KMS-11 (cell line): Measurements from ENCODE around the gene PGBD5.

ENCODE experiments used
- H2AFZ ChIP-seq: fragments of 200-600 bp; sonication (generic); 2 replicates; pipeline ENCODE4 v1.6.1; 2016; ENCODE audit warnings: antibody characterized with exemption, mixed run types, low read depth
- H3K27ac ChIP-seq: fragments of 200-600 bp; sonication (generic); 2 replicates; pipeline ENCODE4 v1.6.1; 2016; ENCODE audit warnings: mild to moderate bottlenecking, mixed run types
- H3K27me3 ChIP-seq: fragments of 200-600 bp; sonication (generic); 2 replicates; pipeline ENCODE4 v1.6.1; 2017; ENCODE audit warnings: mild to moderate bottlenecking, low read depth, mixed run types, moderate library complexity; ENCODE audit not compliant: insufficient read depth
- H3K36me3 ChIP-seq: fragments of 200-600 bp; sonication (generic); 2 replicates; pipeline ENCODE4 v1.6.1; 2017; ENCODE audit warnings: mild to moderate bottlenecking, mixed run types; ENCODE audit not compliant: insufficient read depth
- H3K4me1 ChIP-seq: fragments of 200-600 bp; sonication (generic); 2 replicates; pipeline ENCODE4 v1.6.1; 2016; ENCODE audit warnings: mild to moderate bottlenecking, low read depth, mixed run types; ENCODE audit not compliant: poor library complexity, severe bottlenecking
- H3K4me2 ChIP-seq: fragments of 200-600 bp; sonication (generic); 2 replicates; pipeline ENCODE4 v1.7.0; 2016; ENCODE audit warnings: mild to moderate bottlenecking, mixed run types
- H3K4me3 ChIP-seq: fragments of 200-600 bp; sonication (generic); IDR thresholded peaks from 2 replicates; pipeline ENCODE4 v1.6.1; 2017; ENCODE audit warnings: low read depth, low read length, mixed read lengths; ENCODE audit not compliant: insufficient read depth
- H3K79me2 ChIP-seq: fragments of 200-600 bp; sonication (generic); 2 replicates; pipeline ENCODE4 v1.6.1; 2016; ENCODE audit warnings: low read depth, mixed run types; ENCODE audit not compliant: insufficient read depth
- H3K9ac ChIP-seq: fragments of 200-600 bp; sonication (generic); 2 replicates; pipeline ENCODE4 v1.6.1; 2016; ENCODE audit warnings: mild to moderate bottlenecking, mixed run types
- H4K20me1 ChIP-seq: fragments of 200-600 bp; sonication (generic); 2 replicates; pipeline ENCODE4 v1.6.1; 2016; ENCODE audit warnings: mild to moderate bottlenecking, mixed run types; ENCODE audit not compliant: insufficient read depth
- TF ChIP-seq, protein P1 (sequence below): fragments of 200-600 bp; sonication (generic); conservative IDR thresholded peaks from 2 replicates; pipeline ENCODE4 v1.6.1; 2017; ENCODE audit warnings: low read depth, mild to moderate bottlenecking, antibody characterized with exemption, low read length, moderate library complexity, mixed read lengths

PGBD5 gene

DNA sequence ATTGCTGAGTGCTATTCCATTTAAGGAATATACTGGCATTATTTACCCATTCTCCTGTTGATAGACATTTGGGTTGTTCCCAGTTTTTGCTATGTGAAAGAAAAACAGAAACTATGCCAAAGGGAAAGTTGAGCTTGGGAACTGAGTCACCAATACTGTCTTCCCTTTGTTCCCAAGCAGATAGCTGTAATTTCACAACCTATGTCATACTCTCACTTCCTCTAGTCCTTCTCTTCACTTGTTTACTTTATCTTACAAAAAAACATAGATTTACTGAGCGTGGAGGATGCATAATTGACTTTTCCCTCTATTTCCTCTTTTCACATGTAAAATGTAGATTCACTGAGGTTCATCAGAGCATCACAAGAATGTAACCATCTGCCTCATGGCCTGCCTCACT lies 32.4 kb upstream of the PGBD5 start:
- Histone ChIP-seq H3K36me3 (no peaks in the 10 kb centered on the region), H3K9ac (no peak overlapping the region), H3K4me2 (no peak overlapping the region), H3K4me3 (no peak overlapping the region), H2AFZ (no peak overlapping the region), H3K27ac (no peak overlapping the region), H4K20me1 (no peaks in the 10 kb centered on the region), H3K27me3 (no peaks in the 10 kb centered on the region), H3K79me2 (no peaks in the 10 kb centered on the region), H3K4me1 (peaks cover 7% of the 10 kb centered on the region)
- TF ChIP-seq, protein P1, sequence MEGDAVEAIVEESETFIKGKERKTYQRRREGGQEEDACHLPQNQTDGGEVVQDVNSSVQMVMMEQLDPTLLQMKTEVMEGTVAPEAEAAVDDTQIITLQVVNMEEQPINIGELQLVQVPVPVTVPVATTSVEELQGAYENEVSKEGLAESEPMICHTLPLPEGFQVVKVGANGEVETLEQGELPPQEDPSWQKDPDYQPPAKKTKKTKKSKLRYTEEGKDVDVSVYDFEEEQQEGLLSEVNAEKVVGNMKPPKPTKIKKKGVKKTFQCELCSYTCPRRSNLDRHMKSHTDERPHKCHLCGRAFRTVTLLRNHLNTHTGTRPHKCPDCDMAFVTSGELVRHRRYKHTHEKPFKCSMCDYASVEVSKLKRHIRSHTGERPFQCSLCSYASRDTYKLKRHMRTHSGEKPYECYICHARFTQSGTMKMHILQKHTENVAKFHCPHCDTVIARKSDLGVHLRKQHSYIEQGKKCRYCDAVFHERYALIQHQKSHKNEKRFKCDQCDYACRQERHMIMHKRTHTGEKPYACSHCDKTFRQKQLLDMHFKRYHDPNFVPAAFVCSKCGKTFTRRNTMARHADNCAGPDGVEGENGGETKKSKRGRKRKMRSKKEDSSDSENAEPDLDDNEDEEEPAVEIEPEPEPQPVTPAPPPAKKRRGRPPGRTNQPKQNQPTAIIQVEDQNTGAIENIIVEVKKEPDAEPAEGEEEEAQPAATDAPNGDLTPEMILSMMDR = no peak

DNA sequence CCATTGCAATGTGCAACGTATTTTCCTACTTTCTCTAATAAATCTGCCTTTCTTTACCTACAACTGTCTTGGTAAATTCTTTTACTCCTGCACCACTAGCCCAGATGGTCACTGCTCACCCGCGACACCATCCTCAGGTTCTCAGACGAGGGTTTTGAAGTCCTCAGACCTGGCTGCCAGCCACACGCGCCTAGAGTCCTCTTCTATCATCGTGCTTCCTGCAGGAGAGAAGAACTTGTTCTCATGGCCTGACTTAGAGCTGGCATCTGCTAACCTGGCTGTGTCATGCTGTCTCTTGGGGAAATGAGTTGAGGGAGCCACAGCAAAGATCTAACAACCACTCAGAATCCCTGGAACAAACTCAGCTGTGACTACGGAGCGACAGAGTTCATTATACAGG lies 30.3 kb upstream of the PGBD5 start:
- no peaks in the 10 kb centered on the region for H3K79me2 ChIP-seq
- no peaks in the 10 kb centered on the region for H3K36me3 ChIP-seq
- H3K4me2 ChIP-seq = no peak overlapping the region
- no peaks in the 10 kb centered on the region for H3K27me3 ChIP-seq
- no peak overlapping the region for H2AFZ ChIP-seq
- no peak overlapping the region for H3K4me3 ChIP-seq
- no peak overlapping the region for H3K9ac ChIP-seq
- TF ChIP-seq, protein P1 = no peak
- H3K4me1 ChIP-seq = peaks cover 13% of the 10 kb centered on the region
- no peaks in the 10 kb centered on the region for H4K20me1 ChIP-seq
- H3K27ac ChIP-seq = no peak overlapping the region

DNA sequence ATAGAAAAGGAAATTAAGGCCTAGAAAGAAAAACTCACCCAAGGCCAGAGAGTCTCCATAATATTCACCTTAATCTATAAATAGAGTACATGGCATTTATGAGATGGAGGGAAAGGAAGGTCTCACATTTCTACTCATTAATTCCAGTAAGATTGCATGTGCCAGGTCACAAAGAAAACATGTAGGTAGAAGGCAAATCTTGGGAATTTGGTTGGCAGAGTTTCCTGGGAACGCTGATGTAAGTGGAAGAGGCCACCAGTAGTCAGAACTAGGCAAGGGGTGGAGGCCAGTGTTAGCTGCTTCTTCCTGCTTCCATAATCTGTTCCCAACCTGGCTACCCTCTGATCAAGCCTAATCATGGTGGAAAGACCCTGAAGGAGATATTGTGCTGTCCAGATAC lies 29.2 kb upstream of the PGBD5 start:
- Histone ChIP-seq H2AFZ (no peak overlapping the region), H3K4me3 (no peak overlapping the region), H3K36me3 (no peaks in the 10 kb centered on the region), H3K27ac (no peak overlapping the region), H3K79me2 (no peaks in the 10 kb centered on the region), H3K4me2 (no peak overlapping the region), H3K4me1 (peaks cover 13% of the 10 kb centered on the region), H3K27me3 (no peaks in the 10 kb centered on the region), H4K20me1 (no peaks in the 10 kb centered on the region), H3K9ac (no peak overlapping the region)
- TF ChIP-seq, protein P1 = no peak

DNA sequence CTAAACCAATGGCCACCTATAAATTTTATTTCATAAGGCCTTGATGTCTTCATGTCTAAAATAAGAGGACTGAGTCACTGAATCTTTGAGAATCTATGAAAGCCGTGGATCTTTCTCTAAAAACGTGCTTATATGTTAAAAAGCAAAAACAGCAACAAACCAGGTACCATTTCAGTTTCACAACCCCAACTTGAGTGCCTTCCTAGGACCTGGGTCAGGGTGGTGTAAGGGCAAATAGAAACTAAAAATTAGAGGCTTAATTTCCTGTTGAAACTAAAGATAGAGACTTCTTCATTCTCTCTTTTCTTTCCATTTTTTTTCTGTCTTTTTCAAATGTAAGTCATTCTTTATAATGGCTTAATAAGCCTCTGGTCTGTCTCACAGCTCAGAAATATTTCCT lies 27.2 kb upstream of the PGBD5 start:
- Histone ChIP-seq H3K4me3 (no peak overlapping the region), H3K36me3 (no peaks in the 10 kb centered on the region), H4K20me1 (no peaks in the 10 kb centered on the region), H3K9ac (no peak overlapping the region), H3K79me2 (no peaks in the 10 kb centered on the region), H3K27me3 (no peaks in the 10 kb centered on the region), H3K27ac (no peak overlapping the region), H3K4me2 (no peak overlapping the region), H2AFZ (no peak overlapping the region), H3K4me1 (peaks cover 7% of the 10 kb centered on the region)
- TF ChIP-seq, protein P1 = no peak
